Activated naive CD8-positive, alpha-beta T cell treated with anti-CD3 and anti-CD28 coated beads, Interleukin-2, amount 10 ng/mL, durations not matched to agents 7 days and 5 days (primary cell): Measurements from ENCODE around the gene TUFM. TPM values are rescaled to one million over a fixed set of nuclear protein-coding genes. Genes with fewer than 3 reads are reported as not detected.

ENCODE experiments used
- ATAC-seq: fragments of 150-1000 bp; cut with Tn5 transposase; one replicate; pipeline ENCODE4 v1.10.0; 2021; ENCODE audit warnings: low read depth, moderate library complexity
- POLR2A ChIA-PET: fragments of 350-600 bp; sonication (Branson Sonifier 250); formaldehyde crosslinking; loops from one replicate; lab custom pipeline; 2021; ENCODE audit warnings: antibody characterized with exemption; lab: Charles Lee
- DNase-seq: peaks from one replicate; pipeline ENCODE4 v3.0.0; 2021
- H3K27ac Mint-ChIP-seq: one replicate; pipeline ENCODE4 v1.8.0; 2022; ENCODE audit warnings: mild to moderate bottlenecking, mixed read lengths
- H3K27me3 Mint-ChIP-seq: one replicate; pipeline ENCODE4 v1.8.0; 2022; ENCODE audit warnings: mild to moderate bottlenecking, moderate library complexity, mixed read lengths
- H3K36me3 Mint-ChIP-seq: one replicate; pipeline ENCODE4 v1.8.0; 2021; ENCODE audit warnings: mild to moderate bottlenecking, mixed read lengths
- H3K4me1 Mint-ChIP-seq: one replicate; pipeline ENCODE4 v1.8.0; 2021; ENCODE audit warnings: mixed read lengths
- H3K4me3 Mint-ChIP-seq: one replicate; pipeline ENCODE4 v1.8.0; 2022; ENCODE audit warnings: mild to moderate bottlenecking, moderate library complexity, mixed read lengths
- H3K9me3 Mint-ChIP-seq: one replicate; pipeline ENCODE4 v1.8.0; 2021; ENCODE audit warnings: mixed read lengths
- total RNA-seq, 2 experiments: library from RNA; stranded (reverse); gene quantifications; one replicate each; pipeline ENCODE4 v1.2.3, GENCODE V29; 2021

The TUFM gene
- total RNA-seq, 2 experiments from 2014 or later = 117 to 119 TPM

DNA sequence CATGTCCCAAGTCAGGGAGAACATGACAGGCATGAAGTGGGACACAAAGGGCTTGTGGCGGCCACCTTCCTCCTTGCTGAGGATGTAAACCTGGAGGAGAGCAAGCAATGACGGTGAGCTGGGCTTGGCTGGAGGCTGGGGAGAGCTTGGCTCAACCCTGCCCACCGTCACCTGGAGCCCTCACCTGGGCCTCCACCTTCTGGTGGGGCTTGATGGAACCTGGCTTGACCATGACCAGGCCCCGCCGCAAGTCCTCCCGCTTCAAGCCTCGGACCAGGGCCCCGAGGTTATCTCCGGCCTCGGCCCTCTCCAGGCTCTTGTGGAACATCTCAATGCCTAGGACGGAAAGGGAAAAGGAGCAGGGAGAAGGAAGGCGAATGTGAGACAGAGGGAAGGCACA lies 2.4 kb downstream of the TUFM start:
- Mint-ChIP-seq H3K4me3 (no peak overlapping the region), H3K9me3 (no peaks in the 10 kb centered on the region), H3K27ac (no peak overlapping the region), H3K36me3 (peaks cover 10% of the 10 kb centered on the region), H3K27me3 (no peaks in the 10 kb centered on the region), H3K4me1 (peaks cover 18% of the 10 kb centered on the region)
- POLR2A ChIA-PET = interaction anchor here (5.6 kb wide), 1 partner anchor 20 kb away, joined by 65 read pairs; the partner anchor contains the start of gene ATXN2L
- no peak for ATAC-seq
- DNase-seq = no peak

DNA sequence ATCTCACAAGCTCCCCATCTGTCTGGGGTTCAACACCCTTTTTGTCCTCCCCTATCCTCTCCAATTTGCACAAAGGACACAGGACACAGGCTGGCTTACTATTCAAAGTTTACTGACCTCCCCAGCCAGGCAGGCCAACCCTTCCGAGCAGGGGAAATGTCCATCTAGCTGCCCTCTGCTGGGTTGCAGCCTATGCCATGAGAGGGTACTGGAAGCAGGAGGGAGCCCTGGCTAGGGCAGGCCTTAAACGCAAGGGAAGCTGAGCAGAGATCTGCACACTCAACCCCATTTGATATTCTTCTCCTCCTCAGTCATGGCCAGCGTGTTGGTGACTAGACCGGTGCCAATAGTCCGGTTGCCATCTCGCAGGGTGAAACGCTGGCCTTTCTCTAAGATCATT lies 3.5 kb downstream of the TUFM start:
- Mint-ChIP-seq H3K4me3 (peak overlapping the region; percentile 7), H3K4me1 (peaks cover 19% of the 10 kb centered on the region), H3K36me3 (peaks cover 17% of the 10 kb centered on the region), H3K27ac (no peak overlapping the region), H3K9me3 (no peaks in the 10 kb centered on the region), H3K27me3 (no peaks in the 10 kb centered on the region)
- no peak for DNase-seq
- POLR2A ChIA-PET = interaction anchor here (0.8 to 1.3 kb wide), 3 partner anchors 15 to 20 kb away, joined by 3 to 5 read pairs (median 5); partner anchors contain the start of gene ATXN2L
- ATAC-seq = no peak

DNA sequence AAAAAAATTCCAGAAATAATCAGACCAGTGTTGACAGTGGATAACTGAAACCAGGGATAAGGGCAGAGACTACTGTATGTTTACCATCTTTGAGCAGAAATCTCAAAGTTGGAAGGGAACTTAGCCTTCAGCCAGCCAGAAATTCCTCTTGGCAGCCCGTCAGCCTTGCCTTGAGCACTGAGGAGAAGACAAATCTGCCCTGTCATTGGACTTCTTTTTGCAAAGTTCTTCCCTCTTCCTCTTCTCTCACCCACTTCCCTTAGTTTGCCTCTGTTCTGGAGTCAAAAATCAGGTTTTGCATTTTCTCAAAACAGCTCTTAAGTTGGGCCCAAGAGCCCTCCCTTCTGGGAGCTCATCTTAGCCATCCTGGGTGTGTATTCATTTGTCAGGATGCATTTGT lies 6.2 kb downstream of the TUFM start:
- Mint-ChIP-seq H3K4me3 (no peak overlapping the region), H3K27me3 (no peaks in the 10 kb centered on the region), H3K4me1 (peaks cover 7% of the 10 kb centered on the region), H3K36me3 (peaks cover 17% of the 10 kb centered on the region), H3K9me3 (no peaks in the 10 kb centered on the region), H3K27ac (no peak overlapping the region)
- DNase-seq (no peak), ATAC-seq (no peak)
- POLR2A ChIA-PET = interaction anchor here (0.6 to 1.9 kb wide), 6 partner anchors 8 to 93 kb away, joined by 3 to 8 read pairs (median 4); no protein-coding TSS in a partner anchor

DNA sequence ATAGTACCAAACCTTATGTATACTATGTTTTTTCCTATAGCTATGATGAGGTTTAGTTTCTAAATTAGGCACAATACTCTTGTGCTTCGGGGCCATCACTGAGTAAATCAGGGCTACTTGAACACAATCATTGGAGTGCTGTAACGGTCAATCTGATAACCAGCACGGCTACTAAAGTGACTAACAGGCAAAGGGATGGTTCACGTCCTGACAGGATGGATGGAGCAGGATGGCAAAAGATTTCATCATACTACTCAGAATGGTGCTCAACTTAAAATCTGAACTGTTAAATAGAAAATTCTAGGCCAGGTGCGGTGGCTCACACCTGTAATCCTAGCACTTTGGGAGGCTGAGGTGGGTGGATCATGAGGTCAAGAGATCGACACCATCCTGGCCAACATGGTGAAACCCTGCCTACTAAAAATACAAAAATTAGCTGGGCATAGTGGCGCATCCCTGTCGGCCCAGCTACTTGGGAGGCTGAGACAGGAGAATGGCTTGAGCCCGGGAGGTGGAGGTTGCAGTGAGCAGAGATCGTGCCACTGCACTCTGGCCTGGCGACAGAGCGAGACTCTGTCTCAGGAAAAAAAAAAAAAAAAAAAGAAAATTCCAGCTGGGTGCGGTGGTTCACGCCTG lies 7.0 kb downstream of the TUFM start:
- Mint-ChIP-seq H3K4me3 (no peak overlapping the region), H3K27me3 (no peaks in the 10 kb centered on the region), H3K36me3 (peaks cover 18% of the 10 kb centered on the region), H3K4me1 (peaks cover 2% of the 10 kb centered on the region), H3K9me3 (no peaks in the 10 kb centered on the region), H3K27ac (no peak overlapping the region)
- ATAC-seq = no peak
- DNase-seq = no peak
- POLR2A ChIA-PET = interaction anchor here (0.7 to 1.9 kb wide), 7 partner anchors 7 to 342 kb away, joined by 3 to 8 read pairs (median 5); partner anchors contain the start of gene ATXN2L

DNA sequence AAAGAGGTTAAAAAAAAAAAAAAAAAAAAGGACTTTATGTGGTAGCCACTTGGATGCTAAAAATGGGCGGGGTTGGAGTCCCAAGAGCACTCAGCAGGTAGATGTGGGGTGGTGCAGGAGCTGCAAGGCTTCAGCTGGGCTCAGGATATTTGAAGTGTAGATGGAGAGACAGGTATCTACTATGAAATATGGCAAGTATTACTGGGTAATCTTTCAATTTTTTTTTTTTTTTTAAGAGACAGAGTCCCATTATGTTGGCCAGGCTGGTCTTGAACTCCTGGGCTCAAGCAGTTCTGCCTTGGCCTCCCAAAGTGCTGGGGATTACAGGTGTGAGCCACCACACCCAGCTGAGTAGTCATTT lies 7.6 kb downstream of the TUFM start:
- DNase-seq (no peak), ATAC-seq (no peak)
- Mint-ChIP-seq H3K4me3 (no peak overlapping the region), H3K27me3 (no peaks in the 10 kb centered on the region), H3K36me3 (peaks cover 19% of the 10 kb centered on the region), H3K27ac (peak overlapping the region; percentile 34), H3K4me1 (peaks cover 2% of the 10 kb centered on the region), H3K9me3 (no peaks in the 10 kb centered on the region)
- POLR2A ChIA-PET = interaction anchor here (1.0 to 1.9 kb wide), 4 partner anchors 8 to 16 kb away, joined by 4 to 8 read pairs (median 4); partner anchors contain the start of genes ATXN2L and TUFM

DNA sequence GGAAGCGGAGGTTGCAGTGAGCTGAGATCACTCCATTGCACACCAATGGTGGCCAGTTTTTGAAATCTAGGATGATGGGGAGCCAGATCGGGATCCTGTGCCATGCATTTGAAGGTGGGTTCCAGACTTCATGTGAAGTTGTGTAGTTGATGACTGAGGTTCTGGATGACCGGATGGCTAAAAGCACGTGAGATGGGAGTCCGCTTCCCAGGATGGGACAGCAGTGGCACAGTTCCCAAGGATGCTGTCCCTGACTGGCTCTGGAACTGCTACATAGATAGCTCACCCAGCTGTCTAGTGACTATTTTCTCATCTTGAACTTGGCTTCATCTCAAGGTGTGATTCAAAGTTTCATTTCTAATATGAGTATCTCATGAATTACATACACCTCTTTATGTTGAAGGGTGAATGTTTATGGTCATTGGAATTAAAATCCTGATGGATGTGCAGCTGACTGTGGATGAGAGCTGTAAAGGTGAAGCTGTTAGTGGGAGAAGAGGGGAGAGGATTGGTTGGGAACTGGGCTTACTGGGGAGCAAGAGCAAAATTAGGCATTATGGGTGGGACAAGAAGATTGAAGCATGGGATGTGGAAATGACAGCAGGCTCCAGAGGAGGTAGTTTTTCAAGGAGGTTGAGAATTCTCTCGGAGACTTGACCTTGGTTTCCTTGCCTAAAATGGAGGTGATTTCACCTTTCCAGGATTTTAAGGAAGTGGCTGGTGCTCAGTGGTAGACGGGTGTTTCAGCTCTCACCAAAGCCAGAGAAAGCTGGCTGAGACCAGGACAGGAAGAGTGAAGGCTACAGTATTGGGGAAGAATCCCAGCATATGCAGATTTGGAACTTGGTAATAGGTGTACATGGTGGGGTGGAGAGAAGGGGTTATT lies 8.2 kb downstream of the TUFM start:
- Mint-ChIP-seq H3K9me3 (no peaks in the 10 kb centered on the region), H3K36me3 (peaks cover 23% of the 10 kb centered on the region), H3K4me1 (peaks cover 2% of the 10 kb centered on the region), H3K27me3 (no peaks in the 10 kb centered on the region), H3K27ac (peak overlapping the region; percentile 34), H3K4me3 (no peak overlapping the region)
- POLR2A ChIA-PET = interaction anchor here (0.6 to 2.1 kb wide), 5 partner anchors 7 to 116 kb away, joined by 3 to 6 read pairs (median 4); partner anchors contain the start of genes ATXN2L and TUFM
- ATAC-seq (no peak), DNase-seq (no peak)

DNA sequence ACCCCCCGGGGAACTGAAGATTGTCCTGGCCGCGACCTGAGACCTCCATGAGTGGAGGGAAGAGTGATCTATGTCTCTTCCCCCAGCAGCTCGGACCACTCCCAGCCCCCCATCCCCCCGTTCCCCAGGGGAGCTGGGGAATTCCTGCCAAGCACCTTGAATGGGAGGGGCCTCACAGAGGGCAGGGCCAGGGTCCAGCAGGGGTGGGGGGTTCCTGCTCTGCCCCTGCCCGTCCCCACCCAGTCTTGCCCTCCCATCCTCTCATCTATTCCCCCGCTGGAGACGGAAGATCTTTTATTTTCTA lies 9.4 kb downstream of the TUFM start:
- Mint-ChIP-seq H3K9me3 (no peaks in the 10 kb centered on the region), H3K27me3 (no peaks in the 10 kb centered on the region), H3K4me3 (no peak overlapping the region), H3K4me1 (peaks cover 2% of the 10 kb centered on the region), H3K27ac (no peak overlapping the region), H3K36me3 (peaks cover 32% of the 10 kb centered on the region)
- DNase-seq (no peak), ATAC-seq (no peak)
- POLR2A ChIA-PET = interaction anchor here (1.9 to 2.1 kb wide), 2 partner anchors 10 kb away, joined by 4 to 6 read pairs; partner anchors contain the start of gene TUFM

DNA sequence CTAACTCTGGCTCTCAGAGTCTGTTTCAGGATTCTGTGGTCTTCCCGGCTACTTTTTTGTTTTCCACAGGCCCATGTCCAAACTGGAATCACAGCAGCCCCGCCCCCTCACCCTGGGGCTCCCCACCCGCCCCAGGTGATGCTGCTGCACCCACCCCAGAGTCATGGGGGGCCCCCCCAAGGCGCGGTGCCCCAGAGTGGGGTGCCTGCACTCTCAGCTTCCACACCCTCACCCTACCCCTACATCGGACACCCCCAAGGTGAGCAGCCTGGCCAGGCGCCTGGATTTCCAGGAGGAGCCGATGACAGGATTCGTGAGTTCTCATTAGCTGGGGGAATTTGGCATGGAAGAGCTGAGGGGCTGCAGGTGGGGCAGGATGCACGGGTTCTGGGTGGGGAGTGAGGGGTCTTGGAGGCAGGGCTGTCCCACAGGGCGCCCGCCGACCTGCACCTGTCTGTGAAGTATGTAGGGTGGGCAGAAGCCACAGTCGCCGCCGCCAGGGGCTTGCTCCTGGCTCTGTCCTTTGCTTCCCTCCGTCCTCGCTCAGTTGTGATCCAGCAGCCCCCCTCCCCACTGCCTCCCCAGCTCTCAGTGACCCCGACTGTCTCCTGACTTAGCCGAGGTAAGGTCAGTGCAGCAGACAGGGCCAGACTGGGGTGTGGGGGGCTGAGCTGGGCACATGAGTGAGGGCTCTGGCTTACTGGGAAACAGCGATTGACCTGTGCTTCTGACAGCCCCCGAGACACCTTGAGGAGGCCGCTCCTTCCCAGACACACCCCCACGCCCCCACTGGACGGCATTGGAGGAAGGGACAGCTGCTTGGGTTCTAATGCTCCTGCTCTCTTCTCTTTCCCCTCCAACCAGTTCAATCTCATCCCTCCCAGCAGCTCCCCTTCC lies 10.0 kb downstream of the TUFM start:
- Mint-ChIP-seq H3K4me3 (no peak overlapping the region), H3K27me3 (no peaks in the 10 kb centered on the region), H3K9me3 (no peaks in the 10 kb centered on the region), H3K27ac (no peak overlapping the region), H3K36me3 (peaks cover 32% of the 10 kb centered on the region), H3K4me1 (peaks cover 2% of the 10 kb centered on the region)
- no peak for DNase-seq
- POLR2A ChIA-PET = interaction anchor here (2.1 kb wide), 1 partner anchor 9 kb away, joined by 6 read pairs; no protein-coding TSS in a partner anchor
- ATAC-seq = no peak

DNA sequence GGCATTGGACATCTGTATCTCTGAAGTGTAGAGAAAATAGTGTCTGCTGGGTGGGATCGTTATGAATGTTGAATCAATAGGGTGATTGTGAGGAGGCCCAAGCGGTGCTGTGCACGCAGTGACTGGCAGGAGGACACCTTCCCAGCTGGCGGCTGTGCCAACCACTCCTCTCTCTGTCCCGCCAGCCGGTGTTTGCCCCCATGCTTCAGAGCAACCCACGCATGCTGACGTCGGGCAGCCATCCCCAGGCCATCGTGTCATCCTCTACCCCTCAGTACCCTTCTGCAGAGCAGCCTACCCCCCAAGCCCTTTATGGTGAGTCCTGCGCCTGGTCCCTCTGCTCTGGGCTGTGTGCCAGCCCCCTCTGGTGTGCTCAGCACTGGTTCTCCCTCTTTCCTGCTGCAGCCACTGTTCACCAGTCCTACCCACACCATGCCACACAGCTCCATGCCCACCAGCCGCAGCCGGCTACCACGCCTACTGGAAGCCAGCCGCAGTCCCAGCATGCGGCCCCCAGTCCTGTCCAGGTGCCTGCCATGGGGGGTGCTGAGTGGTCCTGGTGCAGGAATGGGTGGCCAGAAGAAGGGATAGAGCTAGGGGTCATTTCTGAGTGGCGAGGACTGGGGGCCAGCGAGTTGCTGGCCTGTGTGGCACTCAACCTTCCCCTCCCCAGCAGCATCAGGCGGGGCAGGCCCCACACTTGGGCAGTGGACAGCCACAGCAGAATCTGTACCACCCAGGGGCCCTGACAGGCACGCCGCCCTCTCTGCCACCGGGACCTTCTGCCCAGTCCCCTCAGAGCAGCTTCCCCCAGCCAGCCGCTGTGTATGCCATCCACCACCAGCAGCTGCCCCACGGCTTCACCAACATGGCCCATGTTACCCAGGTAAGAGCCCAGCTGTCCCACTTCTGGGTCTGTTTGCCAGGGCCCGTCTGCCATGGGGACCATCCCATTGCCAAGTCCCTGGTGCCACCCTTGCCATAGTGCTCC lies 11.0 kb downstream of the TUFM start:
- Mint-ChIP-seq H3K4me1 (peaks cover 4% of the 10 kb centered on the region), H3K27me3 (no peaks in the 10 kb centered on the region), H3K9me3 (no peaks in the 10 kb centered on the region), H3K27ac (no peak overlapping the region), H3K4me3 (no peak overlapping the region), H3K36me3 (peaks cover 41% of the 10 kb centered on the region)
- POLR2A ChIA-PET = no interaction called here
- DNase-seq (no peak), ATAC-seq (no peak)

DNA sequence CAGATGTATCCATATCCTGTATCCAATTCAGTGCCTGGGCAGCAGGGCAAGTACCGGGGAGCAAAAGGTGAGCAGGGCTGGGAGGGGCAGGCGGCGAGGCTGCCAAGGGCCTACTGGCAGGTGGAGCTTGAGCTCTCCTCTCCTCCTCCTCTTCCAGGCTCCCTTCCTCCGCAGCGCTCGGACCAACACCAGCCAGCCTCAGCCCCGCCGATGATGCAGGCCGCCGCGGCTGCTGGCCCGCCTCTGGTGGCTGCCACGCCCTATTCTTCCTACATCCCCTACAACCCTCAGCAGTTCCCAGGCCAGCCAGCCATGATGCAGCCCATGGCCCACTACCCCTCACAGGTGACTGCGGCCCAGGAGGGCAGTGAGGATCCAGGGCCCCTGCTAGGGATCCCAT lies 11.8 kb downstream of the TUFM start:
- no peaks in the 10 kb centered on the region for H3K27me3 Mint-ChIP-seq
- peaks cover 4% of the 10 kb centered on the region for H3K4me1 Mint-ChIP-seq
- H3K27ac Mint-ChIP-seq = no peak overlapping the region
- no peak overlapping the region for H3K4me3 Mint-ChIP-seq
- DNase-seq = no peak
- no peak for ATAC-seq
- H3K36me3 Mint-ChIP-seq = peaks cover 46% of the 10 kb centered on the region
- no peaks in the 10 kb centered on the region for H3K9me3 Mint-ChIP-seq
- POLR2A ChIA-PET = no interaction called here

DNA sequence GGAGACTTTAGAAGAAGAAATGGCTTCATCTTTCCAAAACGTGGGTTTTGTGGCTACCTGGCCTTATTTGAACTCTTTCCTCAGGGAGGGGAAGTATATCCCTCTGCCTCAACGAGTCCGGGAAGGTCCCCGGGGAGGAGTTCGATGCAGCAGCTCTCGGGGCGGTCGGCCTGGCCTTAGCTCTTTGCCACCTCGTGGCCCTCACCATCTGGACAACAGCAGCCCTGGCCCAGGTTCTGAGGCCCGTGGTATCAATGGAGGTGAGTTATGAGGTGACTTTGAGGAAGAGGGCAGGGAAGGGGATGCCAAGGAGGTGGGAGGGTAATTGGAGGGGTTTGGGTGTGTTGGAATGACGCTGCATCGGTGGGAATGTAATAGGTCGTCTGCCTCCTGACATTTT lies 15.6 kb downstream of the TUFM start:
- H3K27ac Mint-ChIP-seq = no peak overlapping the region
- H3K36me3 Mint-ChIP-seq = peaks cover 50% of the 10 kb centered on the region
- no peak overlapping the region for H3K4me3 Mint-ChIP-seq
- DNase-seq = no peak
- ATAC-seq = no peak
- no peaks in the 10 kb centered on the region for H3K27me3 Mint-ChIP-seq
- POLR2A ChIA-PET = interaction anchor here (0.6 to 0.7 kb wide), 2 partner anchors 9 to 90 kb away, joined by 3 to 4 read pairs; no protein-coding TSS in a partner anchor
- H3K9me3 Mint-ChIP-seq = no peaks in the 10 kb centered on the region
- peaks cover 15% of the 10 kb centered on the region for H3K4me1 Mint-ChIP-seq

DNA sequence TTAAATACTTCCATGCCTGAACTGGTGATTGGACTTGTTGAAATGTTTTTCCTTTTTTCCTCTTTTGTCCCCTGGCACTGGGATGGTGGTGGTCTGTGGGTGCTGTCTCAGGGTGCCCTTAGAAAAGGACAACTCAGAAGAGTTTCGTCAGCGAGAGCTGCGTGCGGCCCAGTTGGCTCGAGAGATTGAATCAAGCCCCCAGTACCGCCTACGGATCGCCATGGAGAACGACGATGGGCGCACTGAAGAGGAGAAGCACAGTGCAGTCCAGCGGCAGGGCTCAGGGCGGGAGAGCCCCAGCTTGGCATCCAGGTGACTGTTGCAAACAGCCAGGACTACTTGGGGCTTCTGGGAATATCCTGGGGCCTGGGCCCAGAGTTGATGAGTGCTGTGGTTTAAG lies 16.4 kb downstream of the TUFM start:
- peaks cover 22% of the 10 kb centered on the region for H3K4me1 Mint-ChIP-seq
- ATAC-seq (no peak), DNase-seq (no peak)
- no peak overlapping the region for H3K4me3 Mint-ChIP-seq
- peaks cover 51% of the 10 kb centered on the region for H3K36me3 Mint-ChIP-seq
- H3K27me3 Mint-ChIP-seq = no peaks in the 10 kb centered on the region
- no peaks in the 10 kb centered on the region for H3K9me3 Mint-ChIP-seq
- POLR2A ChIA-PET = interaction anchor here (0.5 kb wide), 1 partner anchor 63 kb away, joined by 3 read pairs; no protein-coding TSS in a partner anchor
- H3K27ac Mint-ChIP-seq = no peak overlapping the region
